GM12865 (cell line): ENCODE data around the gene EGFL7.

ENCODE experiments used
- DNase-seq: peaks from one replicate; pipeline ENCODE4 v3.0.0; 2010; ENCODE audit warnings: low read depth
- H3K4me3 ChIP-seq: 2 replicates; pipeline ENCODE4 v1.5.1; 2011; ENCODE audit warnings: mild to moderate bottlenecking, low read depth, low read length, control low read depth
- CTCF ChIP-seq: IDR thresholded peaks from 2 replicates; pipeline ENCODE4 v1.5.1; 2011; ENCODE audit warnings: low read length, control low read depth, low read depth, inconsistent platforms; ENCODE audit not compliant: insufficient read depth; ENCODE audit errors: missing control alignments

The EGFL7 gene

GRCh38 chr9:136662656-136663581 is at the start of gene EGFL7:
TSS of gene EGFL7 (plus strand) at chr9:136662916. CDS start at chr9:136668283, 5,367 bp downstream.
- H3K4me3 ChIP-seq, result no peak within 1 kb of the TSS
- no peak for TF ChIP-seq CTCF
- no peak for DNase-seq

GRCh38 chr9:136613824-136614371 is 48.8 kb upstream of the EGFL7 start:
- no peak for TF ChIP-seq CTCF
- DNase-seq, result no peak
- H3K4me3 ChIP-seq, result no peak overlapping the region

GRCh38 chr9:136614372-136614922 is 48.3 kb upstream of the EGFL7 start:
- no peak for DNase-seq
- no peak for TF ChIP-seq CTCF
- H3K4me3 ChIP-seq, result no peak overlapping the region

GRCh38 chr9:136614967-136615623 is 47.6 kb upstream of the EGFL7 start:
- no peak for DNase-seq
- H3K4me3 ChIP-seq, result no peak overlapping the region
- TF ChIP-seq CTCF, result no peak

GRCh38 chr9:136615631-136616306 is 46.9 kb upstream of the EGFL7 start:
- no peak for TF ChIP-seq CTCF

GRCh38 chr9:136616307-136616635 is 46.4 kb upstream of the EGFL7 start:
- no peak overlapping the region for H3K4me3 ChIP-seq
- TF ChIP-seq CTCF, result no peak
- no peak for DNase-seq

More at GRCh38 chr9:136615631-136616306, 46.9 kb upstream of the EGFL7 start:
- H3K4me3 ChIP-seq, result no peak overlapping the region
- DNase-seq, result no peak
